Loucy (cell line): Measurements from ENCODE around the gene DNPEP.
"Not testable (repeated sequence)": the region's sequence is repeated elsewhere in the genome, so short reads cannot be mapped to it uniquely, and the experiment has no call there.

ENCODE experiments used
- H2AFZ ChIP-seq: fragments of 200-600 bp; sonication (generic); 2 replicates; pipeline ENCODE4 v1.6.0; 2016; ENCODE audit warnings: antibody characterized with exemption, mild to moderate bottlenecking, low read length, moderate library complexity
- H3F3A ChIP-seq: fragments of 200-600 bp; 2 replicates; pipeline ENCODE4 v1.6.0; 2016; ENCODE audit warnings: antibody characterized with exemption, low read depth, mild to moderate bottlenecking
- H3K27me3 ChIP-seq: fragments of 200-600 bp; sonication (generic); 2 replicates; pipeline ENCODE4 v1.6.1; 2014; ENCODE audit warnings: low read length, mild to moderate bottlenecking; ENCODE audit not compliant: insufficient read depth, poor library complexity, severe bottlenecking
- H3K36me3 ChIP-seq: fragments of 200-600 bp; sonication (generic); 2 replicates; pipeline ENCODE4 v1.6.1; 2016; ENCODE audit warnings: low read length; ENCODE audit not compliant: insufficient read depth
- H3K4me1 ChIP-seq: fragments of 200-600 bp; sonication (generic); 2 replicates; pipeline ENCODE4 v1.5.1; 2014; ENCODE audit warnings: low read length, mild to moderate bottlenecking; ENCODE audit not compliant: insufficient read depth, poor library complexity, severe bottlenecking
- H3K4me2 ChIP-seq: fragments of 200-600 bp; sonication (generic); 2 replicates; pipeline ENCODE4 v1.6.0; 2014; ENCODE audit warnings: antibody characterized with exemption, low read length, low read depth, mild to moderate bottlenecking; ENCODE audit not compliant: poor library complexity, severe bottlenecking
- H3K4me3 ChIP-seq: fragments of 200-600 bp; sonication (generic); 2 replicates; pipeline ENCODE4 v1.5.1; 2014; ENCODE audit warnings: low read length, mild to moderate bottlenecking, mixed read lengths; ENCODE audit not compliant: poor library complexity, severe bottlenecking
- H3K79me2 ChIP-seq: fragments of 200-600 bp; sonication (generic); 2 replicates; pipeline ENCODE4 v1.6.1; 2014; ENCODE audit warnings: low read length; ENCODE audit not compliant: insufficient read depth
- H3K9ac ChIP-seq: fragments of 200-600 bp; sonication (generic); 2 replicates; pipeline ENCODE4 v1.6.0; 2014; ENCODE audit warnings: mild to moderate bottlenecking, low read depth, low read length, moderate library complexity; ENCODE audit not compliant: poor library complexity, severe bottlenecking
- H3K9me2 ChIP-seq: fragments of 200-600 bp; sonication (generic); replicated peaks from 2 replicates; pipeline ENCODE4 v1.6.1; 2016; ENCODE audit warnings: low read depth, low read length, mixed read lengths
- H3K9me3 ChIP-seq: fragments of 200-600 bp; sonication (generic); 2 replicates; pipeline ENCODE4 v1.6.1; 2014; ENCODE audit warnings: mild to moderate bottlenecking, antibody characterized with exemption, low read length, low read depth; ENCODE audit not compliant: insufficient read depth
- H4K20me1 ChIP-seq: fragments of 200-600 bp; sonication (generic); 2 replicates; pipeline ENCODE4 v1.6.0; 2014; ENCODE audit warnings: antibody characterized with exemption, low read length, mild to moderate bottlenecking; ENCODE audit not compliant: insufficient read depth, poor library complexity, severe bottlenecking
- EZH2phosphoT487 ChIP-seq: fragments of 200-600 bp; IDR thresholded peaks from 2 replicates; pipeline ENCODE4 v1.6.1; 2018; ENCODE audit warnings: antibody characterized with exemption, mild to moderate bottlenecking, moderate library complexity, borderline replicate concordance
- TF ChIP-seq, protein P1 (sequence below): fragments of 200-600 bp; sonication (generic); conservative IDR thresholded peaks from 2 replicates; pipeline ENCODE4 v1.5.1; 2014; ENCODE audit warnings: mild to moderate bottlenecking, antibody characterized with exemption, low read length

DNPEP gene

GRCh38 chr2:219395609-219396008 is 7.9 kb upstream of the DNPEP start:
- Histone ChIP-seq H3K9ac (no peak overlapping the region), H3F3A (no peaks in the 10 kb centered on the region), H3K9me2 (no peaks in the 10 kb centered on the region), H4K20me1 (no peaks in the 10 kb centered on the region), H3K79me2 (no peaks in the 10 kb centered on the region), H3K4me3 (no peak overlapping the region), H3K4me1 (peaks cover 4% of the 10 kb centered on the region), H2AFZ (no peak overlapping the region), H3K9me3 (no peaks in the 10 kb centered on the region), H3K27me3 (no peaks in the 10 kb centered on the region), H3K36me3 (no peaks in the 10 kb centered on the region), H3K4me2 (no peak overlapping the region)
- TF ChIP-seq EZH2phosphoT487, result no peak
- TF ChIP-seq, protein P1, sequence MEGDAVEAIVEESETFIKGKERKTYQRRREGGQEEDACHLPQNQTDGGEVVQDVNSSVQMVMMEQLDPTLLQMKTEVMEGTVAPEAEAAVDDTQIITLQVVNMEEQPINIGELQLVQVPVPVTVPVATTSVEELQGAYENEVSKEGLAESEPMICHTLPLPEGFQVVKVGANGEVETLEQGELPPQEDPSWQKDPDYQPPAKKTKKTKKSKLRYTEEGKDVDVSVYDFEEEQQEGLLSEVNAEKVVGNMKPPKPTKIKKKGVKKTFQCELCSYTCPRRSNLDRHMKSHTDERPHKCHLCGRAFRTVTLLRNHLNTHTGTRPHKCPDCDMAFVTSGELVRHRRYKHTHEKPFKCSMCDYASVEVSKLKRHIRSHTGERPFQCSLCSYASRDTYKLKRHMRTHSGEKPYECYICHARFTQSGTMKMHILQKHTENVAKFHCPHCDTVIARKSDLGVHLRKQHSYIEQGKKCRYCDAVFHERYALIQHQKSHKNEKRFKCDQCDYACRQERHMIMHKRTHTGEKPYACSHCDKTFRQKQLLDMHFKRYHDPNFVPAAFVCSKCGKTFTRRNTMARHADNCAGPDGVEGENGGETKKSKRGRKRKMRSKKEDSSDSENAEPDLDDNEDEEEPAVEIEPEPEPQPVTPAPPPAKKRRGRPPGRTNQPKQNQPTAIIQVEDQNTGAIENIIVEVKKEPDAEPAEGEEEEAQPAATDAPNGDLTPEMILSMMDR, result no peak

DNA sequence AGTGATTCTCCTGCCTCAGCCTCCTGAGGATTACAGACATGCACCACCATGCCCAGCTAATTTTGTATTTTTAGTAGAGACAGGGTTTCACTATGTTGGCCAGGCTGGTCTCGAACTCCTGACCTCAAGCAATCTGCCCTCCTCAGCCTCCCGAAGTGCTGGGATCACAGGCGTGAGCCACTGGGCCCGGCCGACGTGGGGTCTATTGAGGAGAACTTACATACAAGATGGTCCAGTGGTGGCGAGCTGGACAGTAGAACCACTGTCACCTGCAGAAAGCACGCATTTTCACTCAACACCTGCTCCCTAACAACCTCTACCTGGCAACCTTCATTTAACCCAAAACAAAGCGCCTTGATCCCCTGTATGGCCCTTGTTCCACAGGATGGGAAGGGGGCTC is 7.3 kb upstream of the DNPEP start:
- H2AFZ ChIP-seq, H3K4me1 ChIP-seq, H3K4me3 ChIP-seq, H3K9me3 ChIP-seq, H3K79me2 ChIP-seq, H3K9ac ChIP-seq, H3K27me3 ChIP-seq, H3K4me2 ChIP-seq, H3F3A ChIP-seq, H3K36me3 ChIP-seq, H4K20me1 ChIP-seq, H3K9me2 ChIP-seq: not testable (repeated sequence)

- Histone ChIP-seq H3K9me3 (no peaks in the 10 kb centered on the region), H3F3A (no peaks in the 10 kb centered on the region), H2AFZ (no peak overlapping the region), H3K27me3 (no peaks in the 10 kb centered on the region), H4K20me1 (no peaks in the 10 kb centered on the region), H3K4me3 (no peak overlapping the region), H3K4me2 (no peak overlapping the region), H3K36me3 (no peaks in the 10 kb centered on the region), H3K79me2 (no peaks in the 10 kb centered on the region), H3K4me1 (peaks cover 12% of the 10 kb centered on the region), H3K9ac (no peak overlapping the region), H3K9me2 (no peaks in the 10 kb centered on the region)
- TF ChIP-seq, protein P1, result no peak
- TF ChIP-seq EZH2phosphoT487, result no peak
Measured at GRCh38 chr2:219392754-219393153, 5.0 kb upstream of the DNPEP start.

- H3K27me3 ChIP-seq, result no peaks in the 10 kb centered on the region
- H3K4me3 ChIP-seq, result peak overlapping the region; percentile 73
- H3K9me3 ChIP-seq, result no peaks in the 10 kb centered on the region
- H3K79me2 ChIP-seq, result peaks cover 23% of the 10 kb centered on the region
- peak overlapping the region; percentile 83 for H3K4me2 ChIP-seq
- no peaks in the 10 kb centered on the region for H3F3A ChIP-seq
- peaks cover 7% of the 10 kb centered on the region; the same call in 1 of the 2 replicates for H3K36me3 ChIP-seq
- peaks cover 10% of the 10 kb centered on the region for H4K20me1 ChIP-seq
- peak overlapping the region; percentile 69 for H3K9ac ChIP-seq
- H3K4me1 ChIP-seq, result peaks cover 18% of the 10 kb centered on the region
- H3K9me2 ChIP-seq, result no peaks in the 10 kb centered on the region
- peak overlapping the region; percentile 97 for H2AFZ ChIP-seq
- TF ChIP-seq EZH2phosphoT487, result no peak
- TF ChIP-seq, protein P1, result no peak
Measured at GRCh38 chr2:219388907-219389156, 1.1 kb upstream of the DNPEP start.
